Keratinocyte (primary cell): ENCODE measurements around the gene CDHR1. TPM values are rescaled to one million over a fixed set of nuclear protein-coding genes. Genes with fewer than 3 reads are reported as not detected.

Experiments used
- DNase-seq: peaks from one replicate; pipeline ENCODE4 v3.0.0-alpha.2; 2011; ENCODE audit warnings: low read depth, missing footprints, low spot score
- FAIRE-seq: peaks from 2 replicates; lab custom pipeline; 2011; peaks lifted over from hg19 to GRCh38; lab: Jason Lieb, UNC
- H2AFZ ChIP-seq: 2 replicates; pipeline ENCODE4 v1.6.0; 2012; ENCODE audit warnings: low read length, control low read depth, inconsistent platforms; ENCODE audit not compliant: control insufficient read depth
- H3K27ac ChIP-seq: 2 replicates; pipeline ENCODE4 v1.5.1; 2011; ENCODE audit warnings: low read length; ENCODE audit not compliant: control insufficient read depth, insufficient read depth
- H3K27me3 ChIP-seq: 3 replicates; pipeline ENCODE4 v1.6.0; 2011; ENCODE audit warnings: low read length; ENCODE audit not compliant: control insufficient read depth, insufficient read depth; ENCODE audit errors: extremely low read depth
- H3K36me3 ChIP-seq, 2 experiments: 2 replicates in 1 of 2; 3 replicates in 1 of 2; pipeline ENCODE4 v1.5.1; 2011; ENCODE audit warnings: low read length in 2 of 2, mild to moderate bottlenecking in 1 of 2; ENCODE audit not compliant: control insufficient read depth in 2 of 2, insufficient read depth in 2 of 2; ENCODE audit errors: extremely low read depth in 1 of 2
- H3K4me1 ChIP-seq: 3 replicates; pipeline ENCODE4 v1.5.1; 2011; ENCODE audit warnings: low read length; ENCODE audit not compliant: control insufficient read depth, insufficient read depth; ENCODE audit errors: extremely low read depth
- H3K4me2 ChIP-seq: 3 replicates; pipeline ENCODE4 v1.6.0; 2011; ENCODE audit warnings: low read depth, low read length; ENCODE audit not compliant: control insufficient read depth, insufficient read depth; ENCODE audit errors: extremely low read depth
- H3K4me3 ChIP-seq, 3 experiments: fragments of 200-600 bp in 1 of 3; sonication (generic) in 1 of 3; 2 replicates in 2 of 3; 3 replicates in 1 of 3; pipeline ENCODE4 v1.5.1; 2011 to 2016; ENCODE audit warnings: low read length in 3 of 3, mild to moderate bottlenecking in 3 of 3, control low read depth in 2 of 3, inconsistent platforms in 1 of 3, low read depth in 1 of 3, mixed read lengths in 1 of 3, mixed run types in 1 of 3, moderate library complexity in 1 of 3; ENCODE audit not compliant: control insufficient read depth in 2 of 3, insufficient read depth in 2 of 3; ENCODE audit errors: extremely low read depth in 1 of 3
- H3K79me2 ChIP-seq: 2 replicates; pipeline ENCODE4 v1.6.0; 2012; ENCODE audit warnings: low read length; ENCODE audit not compliant: control insufficient read depth, insufficient read depth
- H3K9ac ChIP-seq: 3 replicates; pipeline ENCODE4 v1.6.0; 2011; ENCODE audit warnings: low read length; ENCODE audit not compliant: control insufficient read depth, insufficient read depth; ENCODE audit errors: extremely low read depth
- H3K9me1 ChIP-seq: 3 replicates; pipeline ENCODE4 v1.6.0; 2011; ENCODE audit warnings: low read length; ENCODE audit not compliant: control insufficient read depth, insufficient read depth; ENCODE audit errors: extremely low read depth
- H3K9me3 ChIP-seq: 2 replicates; pipeline ENCODE4 v1.5.1; 2012; ENCODE audit warnings: low read depth, low read length; ENCODE audit not compliant: control insufficient read depth
- H4K20me1 ChIP-seq: 3 replicates; pipeline ENCODE4 v1.6.0; 2011; ENCODE audit warnings: low read length; ENCODE audit not compliant: control insufficient read depth, insufficient read depth; ENCODE audit errors: extremely low read depth
- EZH2 ChIP-seq: IDR thresholded peaks from one replicate; pipeline ENCODE4 v1.6.1; 2012; ENCODE audit warnings: inconsistent platforms, mild to moderate bottlenecking, low read length, moderate library complexity
- dilution Hi-C: fragments of 300-500 bp; cut with MboI; formaldehyde crosslinking; loops from one replicate; pipeline ENCODE4 v1.7.0; 2020; ENCODE audit warnings: low sequenced_read_pairs; ENCODE audit not compliant: extremely low pct_ligation_motif_present
- polyA plus RNA-seq, 5 experiments: library from polyadenylated mRNA; depleted of rRNA in 3 of 5; stranded (reverse) in 3 of 5; stranded (forward) in 1 of 5; unstranded in 1 of 5; fragments of >200 nt; gene quantifications; 1 replicate in 1 of 5; 2 replicates in 3 of 5; 3 replicates in 1 of 5; pipeline versions ENCODE4 v1.2.1 to v1.2.3, GENCODE V29; 2011 to 2012; ENCODE audit warnings: missing spikeins in 2 of 5, low read depth in 1 of 5, low replicate concordance in 1 of 5
- TF ChIP-seq, protein P1 (sequence below), 3 experiments: IDR thresholded peaks in 1 of 3; conservative IDR thresholded peaks in 1 of 3; optimal IDR thresholded peaks in 1 of 3; 2 replicates in 2 of 3; 3 replicates in 1 of 3; pipeline versions ENCODE3 to v1.5.1; 2011; ENCODE audit warnings: low read length in 3 of 3, mild to moderate bottlenecking in 3 of 3, moderate library complexity in 2 of 3, control low read depth in 1 of 3, inconsistent platforms in 1 of 3; ENCODE audit not compliant: insufficient read depth in 2 of 3; ENCODE audit errors: extremely low read depth in 1 of 3

Gene CDHR1
- polyA plus RNA-seq, 1 donor (not counting 4 experiments of a cell fraction or from before 2014, with no cell fraction given) = 5.2 TPM

DNA sequence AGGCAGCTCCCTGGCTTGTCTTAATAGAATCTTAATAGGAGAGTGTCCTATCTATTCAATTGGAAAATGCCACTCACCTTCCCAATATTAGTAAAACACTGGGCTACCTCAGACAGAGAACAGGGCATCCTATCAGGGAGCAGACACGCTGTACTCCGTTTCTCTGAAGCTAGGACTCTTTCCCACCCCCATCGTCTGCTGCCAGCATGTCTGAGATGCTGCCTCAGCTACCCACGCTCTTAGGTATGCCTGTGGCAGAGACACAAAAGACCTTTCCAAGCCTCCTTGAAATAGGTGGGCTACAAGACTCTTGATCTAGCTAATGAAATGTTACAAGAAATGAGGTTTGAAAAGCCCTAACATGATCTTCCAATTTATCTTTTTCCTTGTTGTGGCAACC is 33.5 kb downstream of the CDHR1 start:
- no peak overlapping the region for H2AFZ ChIP-seq
- H3K79me2 ChIP-seq = no peaks in the 10 kb centered on the region
- H3K27ac ChIP-seq = no peak overlapping the region
- no peak overlapping the region for H3K4me2 ChIP-seq
- H4K20me1 ChIP-seq = no peaks in the 10 kb centered on the region
- DNase-seq (no peak), FAIRE-seq (no peak)
- H3K9ac ChIP-seq = no peak overlapping the region
- TF ChIP-seq EZH2 = no peak
- TF ChIP-seq, protein P1, sequence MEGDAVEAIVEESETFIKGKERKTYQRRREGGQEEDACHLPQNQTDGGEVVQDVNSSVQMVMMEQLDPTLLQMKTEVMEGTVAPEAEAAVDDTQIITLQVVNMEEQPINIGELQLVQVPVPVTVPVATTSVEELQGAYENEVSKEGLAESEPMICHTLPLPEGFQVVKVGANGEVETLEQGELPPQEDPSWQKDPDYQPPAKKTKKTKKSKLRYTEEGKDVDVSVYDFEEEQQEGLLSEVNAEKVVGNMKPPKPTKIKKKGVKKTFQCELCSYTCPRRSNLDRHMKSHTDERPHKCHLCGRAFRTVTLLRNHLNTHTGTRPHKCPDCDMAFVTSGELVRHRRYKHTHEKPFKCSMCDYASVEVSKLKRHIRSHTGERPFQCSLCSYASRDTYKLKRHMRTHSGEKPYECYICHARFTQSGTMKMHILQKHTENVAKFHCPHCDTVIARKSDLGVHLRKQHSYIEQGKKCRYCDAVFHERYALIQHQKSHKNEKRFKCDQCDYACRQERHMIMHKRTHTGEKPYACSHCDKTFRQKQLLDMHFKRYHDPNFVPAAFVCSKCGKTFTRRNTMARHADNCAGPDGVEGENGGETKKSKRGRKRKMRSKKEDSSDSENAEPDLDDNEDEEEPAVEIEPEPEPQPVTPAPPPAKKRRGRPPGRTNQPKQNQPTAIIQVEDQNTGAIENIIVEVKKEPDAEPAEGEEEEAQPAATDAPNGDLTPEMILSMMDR (optimal IDR thresholded peaks at IDR 0.05 in 1 of 3, IDR thresholded peaks at IDR 0.05 in 1 of 3, conservative IDR thresholded peaks at IDR 0.05 in 1 of 3; ENCODE audit: extremely low read depth in 1 of 3, insufficient read depth in 2 of 3, low read length in 3 of 3) = no peak
- H3K36me3 ChIP-seq = no peaks in the 10 kb centered on the region
- no peaks in the 10 kb centered on the region for H3K27me3 ChIP-seq
- no peaks in the 10 kb centered on the region for H3K9me3 ChIP-seq
- H3K9me1 ChIP-seq = no peaks in the 10 kb centered on the region
- dilution Hi-C loops = no loop called here
- H3K4me1 ChIP-seq = no peaks in the 10 kb centered on the region
- no peak overlapping the region for H3K4me3 ChIP-seq

DNA sequence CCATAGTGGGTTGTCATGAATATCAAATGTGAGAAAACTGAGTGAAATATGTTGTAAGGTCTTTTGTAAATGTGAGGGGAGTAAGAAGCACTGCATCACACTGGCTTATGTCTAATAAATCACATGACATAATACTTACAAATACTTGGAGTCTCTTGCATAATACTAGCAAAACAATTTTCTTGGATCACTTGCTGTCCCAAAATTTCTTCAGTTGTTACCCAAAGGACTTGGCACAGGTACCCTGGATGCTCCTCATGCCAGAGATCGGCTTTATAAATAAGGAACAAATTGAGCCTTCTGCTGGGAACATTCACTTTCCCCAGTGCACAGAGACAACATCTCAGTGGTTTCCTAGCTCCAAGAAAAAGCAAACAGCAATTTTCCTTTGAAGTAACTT is 36.0 kb downstream of the CDHR1 start:
- Histone ChIP-seq H3K9me1 (no peaks in the 10 kb centered on the region), H3K27me3 (no peaks in the 10 kb centered on the region), H3K36me3 (no peaks in the 10 kb centered on the region), H3K4me2 (no peak overlapping the region), H4K20me1 (no peaks in the 10 kb centered on the region), H3K27ac (no peak overlapping the region), H3K4me3 (no peak overlapping the region), H3K9ac (no peak overlapping the region), H2AFZ (no peak overlapping the region), H3K4me1 (no peaks in the 10 kb centered on the region), H3K79me2 (no peaks in the 10 kb centered on the region), H3K9me3 (no peaks in the 10 kb centered on the region)
- DNase-seq (no peak), FAIRE-seq (no peak)
- no peak for TF ChIP-seq EZH2
- TF ChIP-seq, protein P1 (optimal IDR thresholded peaks at IDR 0.05 in 1 of 3, IDR thresholded peaks at IDR 0.05 in 1 of 3, conservative IDR thresholded peaks at IDR 0.05 in 1 of 3; ENCODE audit: extremely low read depth in 1 of 3, insufficient read depth in 2 of 3, low read length in 3 of 3) = no peak
- dilution Hi-C loops = no loop called here
